GM12878 (cell line): ENCODE results near the gene USP38. TPM values are rescaled to one million over a fixed set of nuclear protein-coding genes. Genes with fewer than 3 reads are reported as not detected.

Source experiments
- BCL11A ChIP-seq: IDR thresholded peaks from 2 replicates; pipeline ENCODE4 v1.6.1; 2011; ENCODE audit warnings: low read depth, low read length
- CBFB ChIP-seq: IDR thresholded peaks from 2 replicates; pipeline ENCODE4 v1.6.1; 2016; ENCODE audit warnings: antibody characterized with exemption, low read depth
- CREB1 ChIP-seq: IDR thresholded peaks from 2 replicates; pipeline ENCODE4 v1.6.1; 2012; ENCODE audit warnings: low read depth, mild to moderate bottlenecking, inconsistent platforms
- ELK1 ChIP-seq: IDR thresholded peaks from 2 replicates; pipeline ENCODE4 v1.6.1; 2012; ENCODE audit warnings: low read depth, low read length, improper control_type of control experiment
- FOS ChIP-seq: IDR thresholded peaks from 3 replicates; pipeline ENCODE4 v1.6.1; 2011; ENCODE audit warnings: borderline replicate concordance; ENCODE audit not compliant: insufficient read length; ENCODE audit errors: extremely low read depth
- IRF4 ChIP-seq: IDR thresholded peaks from 2 replicates; pipeline ENCODE4 v1.6.1; 2011; ENCODE audit warnings: low read depth, low read length
- JUNB ChIP-seq: IDR thresholded peaks from 2 replicates; pipeline ENCODE4 v1.6.1; 2016; ENCODE audit warnings: antibody characterized with exemption, mild to moderate bottlenecking
- MEF2A ChIP-seq: IDR thresholded peaks from 2 replicates; pipeline ENCODE4 v1.6.1; 2011; ENCODE audit warnings: low read depth, mild to moderate bottlenecking, low read length, moderate library complexity; ENCODE audit not compliant: insufficient read depth
- NBN ChIP-seq: fragments of 450-650 bp; IDR thresholded peaks from 2 replicates; pipeline ENCODE4 v1.6.1; 2016
- NFXL1 ChIP-seq: fragments of 450-650 bp; IDR thresholded peaks from 2 replicates; pipeline ENCODE4 v1.6.1; 2017; ENCODE audit warnings: antibody characterized with exemption, mild to moderate bottlenecking, borderline replicate concordance
- NR2C1 ChIP-seq: fragments of 450-650 bp; IDR thresholded peaks from 2 replicates; pipeline ENCODE4 v1.6.1; 2017; ENCODE audit warnings: antibody characterized with exemption, mild to moderate bottlenecking, moderate library complexity
- NR2C2 ChIP-seq: IDR thresholded peaks from 2 replicates; pipeline ENCODE4 v1.6.1; 2011; ENCODE audit warnings: borderline replicate concordance, low read depth; ENCODE audit not compliant: control insufficient read depth, insufficient read length
- NRF1 ChIP-seq: conservative IDR thresholded peaks from 2 replicates; pipeline ENCODE4 v1.6.1; 2011; ENCODE audit warnings: mild to moderate bottlenecking, low read depth, low read length, improper control_type of control experiment
- POU2F2 ChIP-seq: IDR thresholded peaks from 3 replicates; pipeline ENCODE4 v1.6.1; 2011; ENCODE audit warnings: low read depth, mild to moderate bottlenecking, low read length, borderline replicate concordance
- RUNX3 ChIP-seq: IDR thresholded peaks from 2 replicates; pipeline ENCODE4 v1.6.1; 2012; ENCODE audit warnings: low read length, inconsistent platforms
- SIX5 ChIP-seq: IDR thresholded peaks from 2 replicates; pipeline ENCODE4 v1.6.1; 2011; ENCODE audit warnings: mild to moderate bottlenecking, low read depth, low read length, moderate library complexity; ENCODE audit not compliant: severe bottlenecking
- SMAD1 ChIP-seq: fragments of 450-650 bp; IDR thresholded peaks from 2 replicates; pipeline ENCODE4 v1.6.1; 2018; ENCODE audit warnings: mild to moderate bottlenecking, low read depth; ENCODE audit not compliant: partially characterized antibody
- SMAD5 ChIP-seq: IDR thresholded peaks from 2 replicates; pipeline ENCODE4 v1.6.1; 2016; ENCODE audit warnings: antibody characterized with exemption, low read depth
- TAF1 ChIP-seq: IDR thresholded peaks from 2 replicates; pipeline ENCODE4 v1.6.1; 2011; ENCODE audit warnings: mild to moderate bottlenecking, low read depth, low read length, borderline replicate concordance
- TARDBP ChIP-seq: IDR thresholded peaks from 2 replicates; pipeline ENCODE4 v1.6.1; 2016; ENCODE audit warnings: borderline replicate concordance
- ZBTB4 ChIP-seq: fragments of 450-650 bp; formaldehyde crosslinking; IDR thresholded peaks from 2 replicates; pipeline ENCODE4 v1.4.0; 2022; ENCODE audit warnings: mild to moderate bottlenecking, moderate library complexity
- ZBTB40 ChIP-seq: fragments of 450-650 bp; IDR thresholded peaks from 2 replicates; pipeline ENCODE4 v1.6.1; 2016; ENCODE audit warnings: mild to moderate bottlenecking, moderate library complexity, borderline replicate concordance
- ZNF217 ChIP-seq: fragments of 450-650 bp; IDR thresholded peaks from 2 replicates; pipeline ENCODE4 v1.6.1; 2017; ENCODE audit warnings: antibody characterized with exemption, mild to moderate bottlenecking
- polyA plus RNA-seq, 11 experiments: library from polyadenylated mRNA; depleted of rRNA in 4 of 11; unstranded in 6 of 11; stranded (reverse) in 5 of 11; fragments of >200 nt; fragmentation: Nextera tagmentation in 4 of 11; fragmentation: Illumina TruSeq in 1 of 11; extraction: Ambion mirVana in 4 of 11; extraction: Trizol in 1 of 11; gene quantifications; 1 replicate in 1 of 11; 2 replicates in 10 of 11; pipeline versions ENCODE4 v1.2.1 to v1.2.3, GENCODE V29; 2011 to 2016; ENCODE audit warnings: inconsistent platforms in 2 of 11, missing spikeins in 2 of 11, low read depth in 1 of 11
- total RNA-seq, 4 experiments: library from RNA; depleted of rRNA in 3 of 4; stranded (reverse); fragments of >200 nt in 3 of 4; fragmentation: Illumina TruSeq in 1 of 4; extraction: Trizol in 1 of 4; gene quantifications; 2 replicates each; pipeline versions ENCODE4 v1.2.1 to v1.2.3, GENCODE V29; 2013 to 2021

Gene USP38
- total and polyA plus RNA-seq, 10 of the 15 experiments (the other 5 are each of a cell fraction or from before 2014, with no cell fraction given), result 4.4 to 19.0 (median 14.7) TPM

GRCh38 chr4:143184503-143185252 lies at the start of gene USP38 (continued):
- TF ChIP-seq ZBTB40 (peak; percentile 92), POU2F2 (peak; percentile 30; the same call in 1 of the 3 replicates), CREB1 (peak; percentile 91), ELK1 (no peak), NFXL1 (no peak), NR2C1 (peak; percentile 97), BCL11A (no peak), CBFB (no peak), ZBTB4 (CRISPR knock-in tag) (no peak), SIX5 (peak; percentile 40), NBN (peak; percentile 60; the same call in 1 of the 2 replicates), RUNX3 (0 out of 2 replicates have a peak, but pooled peaks have one; percentile 9), SMAD1 (no peak), MEF2A (no peak), TAF1 (peak; percentile 92), NR2C2 (peak; percentile 67), FOS (no peak), NRF1 (0 out of 2 replicates have a peak, but pooled peaks have one; percentile 14), JUNB (no peak), IRF4 (0 out of 2 replicates have a peak, but pooled peaks have one; percentile 7), SMAD5 (no peak), TARDBP (0 out of 2 replicates have a peak, but pooled peaks have one; percentile 10), ZNF217 (no peak)
